Peyer's patch (tissue), 4 donors: ENCODE data around the gene TUBB3.

ENCODE experiments used
- POLR2A ChIP-seq, 2 donors: fragments of 450-650 bp; IDR thresholded peaks; one replicate each; pipeline ENCODE4 v1.5.1; 2017; ENCODE audit warnings: antibody characterized with exemption in 2 of 2, mild to moderate bottlenecking in 2 of 2, moderate library complexity in 2 of 2
- TF ChIP-seq, protein P1 (sequence below), 6 experiments: fragments of 450-650 bp in 4 of 6; fragments of 200-600 bp in 2 of 6; sonication (generic) in 1 of 6; IDR thresholded peaks; one replicate each; pipeline ENCODE4 v1.5.1; 2017 to 2019; ENCODE audit warnings: antibody characterized with exemption in 6 of 6, mild to moderate bottlenecking in 3 of 6, moderate library complexity in 1 of 6

DNA sequence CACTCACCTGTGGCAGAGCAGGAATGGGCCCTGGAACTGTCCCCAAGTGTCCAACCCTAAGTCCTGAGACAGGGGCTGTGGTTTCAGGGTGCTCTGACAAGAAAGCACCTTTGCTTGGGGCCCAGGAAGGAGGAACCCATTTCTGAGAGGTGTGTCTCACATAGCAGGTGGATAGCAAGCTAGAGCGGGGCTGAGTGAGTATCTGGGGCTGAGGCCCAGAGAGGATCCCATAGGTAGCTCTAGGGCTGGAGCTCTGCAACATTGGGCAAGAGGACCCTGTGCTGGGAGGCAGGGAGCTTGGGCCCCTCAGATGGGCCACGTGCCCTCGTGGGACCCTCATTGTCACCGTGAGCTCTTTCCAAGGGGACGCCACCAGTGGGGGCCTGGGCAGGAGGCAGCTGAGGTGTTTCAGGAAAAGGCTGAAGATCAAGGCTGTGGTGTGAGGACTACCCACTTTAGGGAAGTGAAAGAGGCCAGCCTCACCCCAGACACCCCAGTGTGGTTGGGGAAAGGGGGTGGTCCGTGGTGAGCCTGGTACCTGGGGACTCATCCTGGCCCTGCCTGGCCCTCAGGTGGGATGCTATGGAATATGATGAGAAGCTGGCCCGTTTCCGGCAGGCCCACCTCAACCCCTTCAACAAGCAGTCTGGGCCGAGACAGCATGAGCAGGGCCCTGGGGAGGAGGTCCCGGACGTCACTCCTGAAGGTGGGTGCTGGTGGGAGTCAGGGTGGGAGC is 30.7 kb downstream of the TUBB3 start:
- TF ChIP-seq, protein P1, sequence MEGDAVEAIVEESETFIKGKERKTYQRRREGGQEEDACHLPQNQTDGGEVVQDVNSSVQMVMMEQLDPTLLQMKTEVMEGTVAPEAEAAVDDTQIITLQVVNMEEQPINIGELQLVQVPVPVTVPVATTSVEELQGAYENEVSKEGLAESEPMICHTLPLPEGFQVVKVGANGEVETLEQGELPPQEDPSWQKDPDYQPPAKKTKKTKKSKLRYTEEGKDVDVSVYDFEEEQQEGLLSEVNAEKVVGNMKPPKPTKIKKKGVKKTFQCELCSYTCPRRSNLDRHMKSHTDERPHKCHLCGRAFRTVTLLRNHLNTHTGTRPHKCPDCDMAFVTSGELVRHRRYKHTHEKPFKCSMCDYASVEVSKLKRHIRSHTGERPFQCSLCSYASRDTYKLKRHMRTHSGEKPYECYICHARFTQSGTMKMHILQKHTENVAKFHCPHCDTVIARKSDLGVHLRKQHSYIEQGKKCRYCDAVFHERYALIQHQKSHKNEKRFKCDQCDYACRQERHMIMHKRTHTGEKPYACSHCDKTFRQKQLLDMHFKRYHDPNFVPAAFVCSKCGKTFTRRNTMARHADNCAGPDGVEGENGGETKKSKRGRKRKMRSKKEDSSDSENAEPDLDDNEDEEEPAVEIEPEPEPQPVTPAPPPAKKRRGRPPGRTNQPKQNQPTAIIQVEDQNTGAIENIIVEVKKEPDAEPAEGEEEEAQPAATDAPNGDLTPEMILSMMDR (IDR thresholded peaks at IDR 0.05) = no peak
- no peak for TF ChIP-seq POLR2A (IDR thresholded peaks at IDR 0.05)
